Mesodermal cell (in vitro differentiated cells): ENCODE measurements around the gene HRH4.

Experiments used
- H3K27ac ChIP-seq: 2 replicates; pipeline ENCODE4 v1.7.0; 2013; ENCODE audit warnings: mild to moderate bottlenecking, low read depth, low read length, moderate library complexity; ENCODE audit not compliant: severe bottlenecking
- H3K36me3 ChIP-seq: 2 replicates; pipeline ENCODE4 v1.7.1; 2013; ENCODE audit warnings: mild to moderate bottlenecking, low read length, moderate library complexity; ENCODE audit not compliant: control insufficient read depth, insufficient read depth
- H3K4me1 ChIP-seq: one replicate; pipeline ENCODE4 v1.7.1; 2013; ENCODE audit warnings: mild to moderate bottlenecking, low read length; ENCODE audit not compliant: insufficient read depth, control insufficient read depth, poor library complexity, severe bottlenecking
- H3K4me3 ChIP-seq: 2 replicates; pipeline ENCODE4 v1.7.0; 2013; ENCODE audit warnings: low read length, control low read depth, mild to moderate bottlenecking; ENCODE audit not compliant: insufficient read depth, poor library complexity, severe bottlenecking; ENCODE audit errors: extremely low read depth
- H3K9me3 ChIP-seq: 2 replicates; pipeline ENCODE4 v1.7.1; 2013; ENCODE audit warnings: mild to moderate bottlenecking, low read length, moderate library complexity; ENCODE audit not compliant: control insufficient read depth
- WGBS, 2 experiments: methylation state at CpG; one replicate each; pipeline ENCODE4 v1.1.5; 2013; ENCODE audit warnings: missing lambda C conversion rate in 2 of 2; ENCODE audit not compliant: insufficient coverage in 2 of 2; 5-methylcytosine and 5-hydroxymethylcytosine counted together

The HRH4 gene

DNA sequence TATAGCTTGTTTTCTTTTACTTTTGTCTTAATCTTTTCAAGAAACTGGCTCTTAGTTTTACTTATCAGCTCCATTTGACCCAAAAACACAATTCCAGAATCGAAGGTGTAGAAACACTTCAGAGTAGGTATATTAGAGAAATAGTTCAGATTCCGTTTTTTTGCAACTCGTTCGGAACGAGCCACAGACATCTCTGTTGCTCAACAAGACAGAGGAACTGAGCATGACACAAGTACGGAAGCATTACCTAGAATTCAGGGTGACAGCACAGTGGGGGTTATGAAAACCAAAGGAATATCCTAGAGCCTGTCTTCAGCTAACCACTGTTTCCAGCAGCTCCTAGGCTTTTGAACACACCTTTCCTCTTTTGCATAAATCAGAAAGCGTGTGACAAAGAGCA, 5.0 kb downstream of the HRH4 start:
- WGBS, 2 experiments = 93 to 96% methylated on average over 6 to 7 of the region's 7 CpGs
- Histone ChIP-seq H3K4me1 (no peaks in the 10 kb centered on the region), H3K36me3 (no peaks in the 10 kb centered on the region), H3K4me3 (no peak overlapping the region), H3K27ac (no peak overlapping the region), H3K9me3 (no peaks in the 10 kb centered on the region)

- no CpG with 5 or more reads among the region's 2 CpGs for WGBS, 2 experiments
- Histone ChIP-seq H3K4me3 (no peak overlapping the region), H3K36me3 (no peaks in the 10 kb centered on the region), H3K9me3 (no peaks in the 10 kb centered on the region), H3K4me1 (no peaks in the 10 kb centered on the region), H3K27ac (no peak overlapping the region)
Measured at GRCh38 chr18:24466771-24467170, 6.3 kb downstream of the HRH4 start.

DNA sequence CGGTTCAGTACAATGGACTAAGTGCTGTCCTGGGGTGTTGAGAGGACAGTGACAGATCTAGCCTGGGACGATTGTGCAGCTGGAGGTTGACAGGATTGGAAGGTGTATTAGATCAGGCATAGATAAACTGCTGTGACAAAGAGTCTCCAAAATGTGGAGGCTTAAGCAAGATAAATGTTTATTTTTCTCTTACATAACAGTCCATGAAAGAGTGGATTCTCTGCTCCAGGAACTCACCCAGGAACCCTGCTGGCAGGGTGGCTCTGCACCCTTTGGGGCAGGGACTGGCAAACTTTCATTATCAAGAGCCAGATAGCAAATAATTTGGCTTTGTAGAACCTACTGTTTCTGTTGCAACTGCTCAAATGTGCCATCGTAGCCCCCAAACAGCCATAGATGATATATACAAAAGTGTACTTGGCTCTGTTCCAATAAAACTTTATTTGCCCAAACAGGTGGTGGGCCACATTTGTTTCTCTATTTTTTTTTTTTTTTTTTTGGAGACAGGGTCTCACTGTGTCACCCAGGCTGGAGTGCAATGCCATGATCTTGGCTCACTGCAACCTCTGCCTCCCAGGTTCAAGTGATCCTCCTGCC, 9.7 kb downstream of the HRH4 start:
- Histone ChIP-seq H3K9me3 (no peaks in the 10 kb centered on the region), H3K4me3 (no peak overlapping the region), H3K27ac (no peak overlapping the region), H3K4me1 (peaks cover 5% of the 10 kb centered on the region), H3K36me3 (no peaks in the 10 kb centered on the region)
- 72 to 92% methylated on average over 2 of the region's 3 CpGs for WGBS, 2 experiments

- no peak overlapping the region for H3K4me3 ChIP-seq
- WGBS, 2 experiments = 92 to 100% methylated on average over 3 of the region's 7 CpGs
- no peaks in the 10 kb centered on the region for H3K9me3 ChIP-seq
- H3K4me1 ChIP-seq = peaks cover 5% of the 10 kb centered on the region
- H3K27ac ChIP-seq = no peak overlapping the region
- H3K36me3 ChIP-seq = no peaks in the 10 kb centered on the region
Measured at GRCh38 chr18:24470805-24471204, 10.4 kb downstream of the HRH4 start.

GRCh38 chr18:24472591-24472990, 12.2 kb downstream of the HRH4 start:
- peaks cover 5% of the 10 kb centered on the region for H3K4me1 ChIP-seq
- no peaks in the 10 kb centered on the region for H3K36me3 ChIP-seq
- WGBS, 2 experiments = 75 to 93% methylated on average over 1 to 5 of the region's 5 CpGs

GRCh38 chr18:24474406-24474805, 14.0 kb downstream of the HRH4 start:
- WGBS, 2 experiments = 83 to 100% methylated on average over 1 of the region's 2 CpGs
- Histone ChIP-seq H3K36me3 (no peaks in the 10 kb centered on the region), H3K27ac (no peak overlapping the region), H3K4me1 (peaks cover 5% of the 10 kb centered on the region), H3K4me3 (no peak overlapping the region), H3K9me3 (no peaks in the 10 kb centered on the region)

More at GRCh38 chr18:24472591-24472990, 12.2 kb downstream of the HRH4 start:
- Histone ChIP-seq H3K27ac (no peak overlapping the region), H3K4me3 (no peak overlapping the region), H3K9me3 (no peaks in the 10 kb centered on the region)

DNA sequence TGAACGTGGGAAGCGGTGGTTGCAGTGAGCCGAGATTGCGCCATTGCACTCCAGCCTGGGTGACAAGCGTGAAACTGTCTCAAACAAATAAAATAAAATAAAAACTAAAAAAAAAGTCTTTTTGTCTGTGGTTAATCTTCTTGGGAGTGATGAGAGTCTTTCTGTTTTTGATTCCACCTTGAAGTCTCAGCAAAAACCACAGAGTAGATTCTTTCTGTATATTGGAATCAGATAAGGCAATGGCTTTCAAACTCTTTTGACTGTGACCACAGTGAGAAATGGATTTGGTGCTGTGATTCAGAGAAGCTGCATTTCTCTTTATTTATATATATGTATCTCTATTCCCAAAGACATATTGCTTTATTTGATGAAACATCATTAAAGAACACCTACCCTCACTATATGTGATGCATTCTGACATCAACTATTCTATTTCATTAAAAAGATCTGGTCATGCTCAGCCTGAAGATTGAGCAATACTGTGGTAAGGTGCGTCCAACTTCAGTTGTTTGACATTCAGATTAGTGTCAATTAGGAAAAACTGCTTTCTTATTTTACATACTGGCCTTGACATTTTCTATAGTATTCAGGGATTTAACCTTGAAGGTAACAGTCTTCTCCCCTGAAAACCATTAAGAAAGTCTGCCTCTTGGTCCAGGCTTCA, 15.6 kb downstream of the HRH4 start:
- no peak overlapping the region for H3K4me3 ChIP-seq
- WGBS, 2 experiments = 100% methylated on average over 1 of the region's 6 CpGs; no CpG with 5 or more reads in 1 of the 2 experiments
- H3K4me1 ChIP-seq = peaks cover 5% of the 10 kb centered on the region
- no peaks in the 10 kb centered on the region for H3K9me3 ChIP-seq
- no peak overlapping the region for H3K27ac ChIP-seq
- no peaks in the 10 kb centered on the region for H3K36me3 ChIP-seq

GRCh38 chr18:24479371-24479770, 18.9 kb downstream of the HRH4 start:
- 81 to 83% methylated on average over 3 to 5 of the region's 7 CpGs for WGBS, 2 experiments
- H3K4me1 ChIP-seq = no peaks in the 10 kb centered on the region

GRCh38 chr18:24482821-24483220, 22.4 kb downstream of the HRH4 start:
- no peak overlapping the region for H3K4me3 ChIP-seq
- 80 to 95% methylated on average over 1 to 3 of the region's 5 CpGs for WGBS, 2 experiments
- no peaks in the 10 kb centered on the region for H3K36me3 ChIP-seq
- no peaks in the 10 kb centered on the region for H3K9me3 ChIP-seq
- no peak overlapping the region for H3K27ac ChIP-seq
- no peaks in the 10 kb centered on the region for H3K4me1 ChIP-seq

More at GRCh38 chr18:24479371-24479770, 18.9 kb downstream of the HRH4 start:
- H3K9me3 ChIP-seq = no peaks in the 10 kb centered on the region
- H3K36me3 ChIP-seq = no peaks in the 10 kb centered on the region
- no peak overlapping the region for H3K4me3 ChIP-seq
- H3K27ac ChIP-seq = no peak overlapping the region

DNA sequence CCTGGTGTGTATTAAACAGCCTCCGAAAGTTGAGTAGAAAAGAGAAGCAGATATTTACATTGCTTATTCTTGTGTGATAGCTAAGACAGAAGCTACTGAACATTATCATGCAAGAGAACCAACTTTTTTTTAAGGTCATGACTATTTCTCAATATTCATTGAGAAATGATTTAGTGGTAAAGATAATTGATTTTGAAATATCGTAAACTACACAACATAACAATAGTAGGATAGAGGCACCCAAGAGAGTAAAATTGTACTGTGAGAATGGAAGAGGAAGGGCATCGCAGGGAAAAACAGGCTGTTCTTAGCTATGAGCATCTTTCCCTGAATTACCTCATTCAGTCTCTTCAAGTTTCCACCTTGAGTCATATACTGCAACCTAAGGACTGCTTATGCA, 25.2 kb downstream of the HRH4 start:
- no peaks in the 10 kb centered on the region for H3K9me3 ChIP-seq
- H3K27ac ChIP-seq = no peak overlapping the region
- H3K4me1 ChIP-seq = no peaks in the 10 kb centered on the region
- WGBS, 2 experiments = no CpG with 5 or more reads among the region's 3 CpGs
- no peak overlapping the region for H3K4me3 ChIP-seq
- H3K36me3 ChIP-seq = no peaks in the 10 kb centered on the region

DNA sequence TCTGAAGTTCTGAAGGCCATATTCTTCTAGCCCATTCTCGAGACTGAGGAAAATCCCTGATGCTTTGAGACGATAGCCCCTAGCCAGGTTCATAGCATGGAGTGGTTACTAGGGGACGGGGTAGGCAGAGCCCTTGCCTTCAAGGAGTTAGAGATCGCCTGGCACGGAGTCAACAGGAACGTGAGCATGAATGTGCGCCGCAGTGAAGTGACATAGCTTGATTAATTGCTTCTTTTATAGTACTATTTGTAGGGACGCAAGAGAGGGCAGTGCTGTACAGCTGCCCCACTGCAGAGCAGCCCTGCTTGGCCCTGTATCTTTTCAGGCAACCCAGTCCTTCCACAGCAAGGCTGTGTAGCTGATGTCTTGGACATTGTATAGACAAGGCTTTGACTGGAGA, 26.2 kb downstream of the HRH4 start:
- H3K36me3 ChIP-seq = no peaks in the 10 kb centered on the region
- H3K4me1 ChIP-seq = no peaks in the 10 kb centered on the region
- 84 to 86% methylated on average over 7 to 8 of the region's 9 CpGs for WGBS, 2 experiments
- H3K4me3 ChIP-seq = no peak overlapping the region
- H3K27ac ChIP-seq = no peak overlapping the region
- H3K9me3 ChIP-seq = no peaks in the 10 kb centered on the region
